ENCODE data around the gene TAOK2. TPM values are rescaled to one million over a fixed set of nuclear protein-coding genes. Genes with fewer than 3 reads are reported as not detected.

Gene TAOK2
- total RNA-seq, 1 donor from 2014 or later: 40.1 TPM

DNA sequence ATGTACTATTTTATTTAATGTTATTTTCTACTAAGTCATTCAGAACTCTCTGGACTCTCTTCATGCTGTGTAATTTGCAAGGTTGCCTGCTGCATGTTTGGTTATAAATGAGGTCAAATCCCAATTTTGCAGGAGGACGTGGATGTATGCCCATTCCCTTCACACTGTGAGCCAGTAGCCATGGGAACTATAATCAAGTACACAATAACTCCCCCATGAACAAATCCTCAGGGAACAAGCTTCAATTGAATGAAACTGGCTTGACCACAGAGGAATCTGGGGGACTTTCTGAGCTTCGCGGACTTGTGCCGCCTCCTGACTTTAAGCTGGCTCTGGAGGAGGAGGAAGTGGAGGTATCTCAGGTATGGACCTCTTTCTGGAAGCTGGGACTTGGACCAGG, 33.0 kb upstream of the TAOK2 start:
- Histone ChIP-seq H3K27me3 (ENCODE audit: control insufficient read depth, insufficient read depth, low read length) (no peaks in the 10 kb centered on the region), H3K4me3 (ENCODE audit: low read depth, low read length) (no peak overlapping the region), H3K36me3 (ENCODE audit: control insufficient read depth, insufficient read depth, low read length) (no peaks in the 10 kb centered on the region)
- no peak for DNase-seq (ENCODE audit: low read depth)
- TF ChIP-seq, protein P1, sequence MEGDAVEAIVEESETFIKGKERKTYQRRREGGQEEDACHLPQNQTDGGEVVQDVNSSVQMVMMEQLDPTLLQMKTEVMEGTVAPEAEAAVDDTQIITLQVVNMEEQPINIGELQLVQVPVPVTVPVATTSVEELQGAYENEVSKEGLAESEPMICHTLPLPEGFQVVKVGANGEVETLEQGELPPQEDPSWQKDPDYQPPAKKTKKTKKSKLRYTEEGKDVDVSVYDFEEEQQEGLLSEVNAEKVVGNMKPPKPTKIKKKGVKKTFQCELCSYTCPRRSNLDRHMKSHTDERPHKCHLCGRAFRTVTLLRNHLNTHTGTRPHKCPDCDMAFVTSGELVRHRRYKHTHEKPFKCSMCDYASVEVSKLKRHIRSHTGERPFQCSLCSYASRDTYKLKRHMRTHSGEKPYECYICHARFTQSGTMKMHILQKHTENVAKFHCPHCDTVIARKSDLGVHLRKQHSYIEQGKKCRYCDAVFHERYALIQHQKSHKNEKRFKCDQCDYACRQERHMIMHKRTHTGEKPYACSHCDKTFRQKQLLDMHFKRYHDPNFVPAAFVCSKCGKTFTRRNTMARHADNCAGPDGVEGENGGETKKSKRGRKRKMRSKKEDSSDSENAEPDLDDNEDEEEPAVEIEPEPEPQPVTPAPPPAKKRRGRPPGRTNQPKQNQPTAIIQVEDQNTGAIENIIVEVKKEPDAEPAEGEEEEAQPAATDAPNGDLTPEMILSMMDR (IDR thresholded peaks at IDR 0.05; ENCODE audit: insufficient read depth, low read length, poor library complexity, severe bottlenecking): no peak

- Histone ChIP-seq H3K36me3 (ENCODE audit: control insufficient read depth, insufficient read depth, low read length) (no peaks in the 10 kb centered on the region), H3K27me3 (ENCODE audit: control insufficient read depth, insufficient read depth, low read length) (no peaks in the 10 kb centered on the region), H3K4me3 (ENCODE audit: low read depth, low read length) (no peak overlapping the region)
- peak; percentile 98 for DNase-seq (ENCODE audit: low read depth)
- TF ChIP-seq, protein P1 (IDR thresholded peaks at IDR 0.05; ENCODE audit: insufficient read depth, low read length, poor library complexity, severe bottlenecking): peak; percentile 66
Measured at GRCh38 chr16:29943846-29944799, 29.5 kb upstream of the TAOK2 start.

DNA sequence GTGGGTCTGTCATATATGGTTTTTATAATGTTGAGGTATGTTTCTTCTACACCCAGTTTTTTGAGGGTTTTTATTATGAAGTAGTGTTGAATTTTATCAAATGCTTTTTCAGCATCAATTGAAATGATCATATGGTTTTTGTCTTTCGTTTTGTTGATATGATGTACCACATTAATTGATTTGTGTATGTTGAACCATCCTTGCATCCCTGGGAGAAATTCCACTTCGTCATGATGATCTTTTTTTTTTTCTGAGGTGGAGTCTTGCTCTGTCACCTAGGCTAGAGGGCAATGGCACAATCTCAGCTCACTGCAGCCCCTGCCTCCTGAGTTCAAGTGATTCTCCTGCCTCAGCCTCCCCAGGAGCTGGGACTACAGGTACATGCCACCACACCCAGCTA, 25.8 kb upstream of the TAOK2 start:
- Histone ChIP-seq H3K27me3 (ENCODE audit: control insufficient read depth, insufficient read depth, low read length) (no peaks in the 10 kb centered on the region), H3K36me3 (ENCODE audit: control insufficient read depth, insufficient read depth, low read length) (no peaks in the 10 kb centered on the region), H3K4me3 (ENCODE audit: low read depth, low read length) (no peak overlapping the region)
- TF ChIP-seq, protein P1 (IDR thresholded peaks at IDR 0.05; ENCODE audit: insufficient read depth, low read length, poor library complexity, severe bottlenecking): no peak
- DNase-seq (ENCODE audit: low read depth): no peak

- Histone ChIP-seq H3K27me3 (ENCODE audit: control insufficient read depth, insufficient read depth, low read length) (no peaks in the 10 kb centered on the region), H3K4me3 (ENCODE audit: low read depth, low read length) (no peak overlapping the region), H3K36me3 (ENCODE audit: control insufficient read depth, insufficient read depth, low read length) (no peaks in the 10 kb centered on the region)
- TF ChIP-seq, protein P1 (IDR thresholded peaks at IDR 0.05; ENCODE audit: insufficient read depth, low read length, poor library complexity, severe bottlenecking): no peak
- DNase-seq (ENCODE audit: low read depth): no peak
Measured at GRCh38 chr16:29950806-29951461, 22.7 kb upstream of the TAOK2 start.

- TF ChIP-seq, protein P1 (IDR thresholded peaks at IDR 0.05; ENCODE audit: insufficient read depth, low read length, poor library complexity, severe bottlenecking): no peak
- DNase-seq (ENCODE audit: low read depth): no peak
Measured at GRCh38 chr16:29951625-29952365, 21.9 kb upstream of the TAOK2 start.

More at GRCh38 chr16:29951625-29952365, 21.9 kb upstream of the TAOK2 start:
- no peaks in the 10 kb centered on the region for H3K27me3 ChIP-seq (ENCODE audit: control insufficient read depth, insufficient read depth, low read length)
- no peak overlapping the region for H3K4me3 ChIP-seq (ENCODE audit: low read depth, low read length)
- no peaks in the 10 kb centered on the region for H3K36me3 ChIP-seq (ENCODE audit: control insufficient read depth, insufficient read depth, low read length)
